ENCODE data around the gene MCUR1. TPM values are rescaled to one million over a fixed set of nuclear protein-coding genes. Genes with fewer than 3 reads are reported as not detected.

The MCUR1 gene
- total RNA-seq, 1 experiment from 2014 or later: 35.4 TPM

DNA sequence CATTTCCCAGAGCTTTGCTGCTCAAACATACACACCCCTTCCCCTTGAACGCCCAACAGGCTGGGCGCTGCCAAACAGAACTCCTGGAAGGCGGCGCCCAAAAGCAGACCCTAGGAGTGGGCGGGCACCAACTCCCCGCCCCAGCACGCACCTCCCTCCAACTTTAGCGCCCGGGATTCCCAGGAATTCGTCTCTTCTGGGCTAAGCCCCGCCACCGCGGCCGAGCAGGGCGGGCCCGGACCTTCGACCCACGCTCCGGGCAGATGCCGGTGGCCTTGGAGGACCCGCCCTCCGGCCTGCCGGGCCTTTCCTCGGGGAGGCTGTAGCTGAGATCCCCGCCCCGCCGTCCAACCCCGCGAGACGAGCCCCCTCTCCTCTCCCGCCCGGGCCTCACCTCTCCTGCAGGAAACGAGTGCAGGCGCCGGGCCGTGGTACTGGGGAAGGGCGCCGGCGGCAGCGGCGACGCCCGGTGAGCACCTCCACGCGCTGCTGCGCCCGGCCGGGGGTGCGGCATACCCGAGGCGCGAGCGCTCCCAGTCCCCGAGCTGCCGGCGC lies 659 bp downstream of the MCUR1 start:
- H3K4me1 Mint-ChIP-seq: peaks cover 32 to 34% of the 10 kb centered on the region in 2 experiments
- peaks cover 0 to 7% (median 6%) of the 10 kb centered on the region in 3 experiments; a peak in 2 of 7 replicates for H3K36me3 Mint-ChIP-seq (ENCODE audit: insufficient read depth in 1 of 3, low read depth in 3 of 3)
- WGBS (ENCODE audit: extremely low coverage, insufficient read length, low lambda C conversion rate): no CpG with 5 or more reads among the region's 56 CpGs

More for the DNA sequence above, 659 bp downstream of the MCUR1 start:
- no peaks in the 10 kb centered on the region for H4K20me1 ChIP-seq (ENCODE audit: control insufficient read depth, insufficient read depth, insufficient read length)
- H4K8ac ChIP-seq (replicated peaks; ENCODE audit: insufficient read length, low read depth, low read length): no peak overlapping the region
- H3K56ac ChIP-seq (ENCODE audit: insufficient read length, low read depth, low read length): no peak overlapping the region
- H2AK5ac ChIP-seq (ENCODE audit: insufficient read length, low read length): no peak overlapping the region
- H3K27me3 Mint-ChIP-seq (ENCODE audit: low read depth): peaks cover 2% of the 10 kb centered on the region; the same call in 1 of the 2 replicates
- peak overlapping the region; percentile 86 for H3K4me2 ChIP-seq (ENCODE audit: insufficient read depth, insufficient read length, low read length)
- H3K4ac ChIP-seq (ENCODE audit: low read depth, low read length): no peak overlapping the region
- H3K23ac ChIP-seq (ENCODE audit: insufficient read length, low read depth, low read length): no peak overlapping the region
- peaks cover 2% of the 10 kb centered on the region; the same call in 1 of the 2 replicates for H3K4me1 ChIP-seq (ENCODE audit: insufficient read depth, low read length)
- H3K79me2 ChIP-seq (ENCODE audit: insufficient read depth, low read length): peaks cover 15% of the 10 kb centered on the region; the same call in 1 of the 2 replicates
- no peak overlapping the region for H2BK12ac ChIP-seq (ENCODE audit: insufficient read length, low read depth, low read length)
- no peak overlapping the region for H3T11ph ChIP-seq (ENCODE audit: low read length)
- peak overlapping the region; percentile 75 to 89 (median 86); a peak in 4 of 7 replicates for H3K27ac Mint-ChIP-seq
- no peaks in the 10 kb centered on the region for H3K9me3 ChIP-seq (ENCODE audit: control insufficient read depth, low read depth, low read length)
- peak overlapping the region; percentile 84 to 90 for H3K4me3 Mint-ChIP-seq
- H3K9ac ChIP-seq (ENCODE audit: extremely low read depth, insufficient read length, low read length): peak overlapping the region; percentile 31
- no peak overlapping the region for H4K91ac ChIP-seq (ENCODE audit: insufficient read length, low read depth, low read length)
- H2BK120ac ChIP-seq (ENCODE audit: low read depth, low read length, poor library complexity, severe bottlenecking): no peak overlapping the region
- DNase-seq: peak; percentile 87
- H2BK20ac ChIP-seq (ENCODE audit: low read depth, low read length, poor library complexity, severe bottlenecking): no peak overlapping the region
- H2AFZ ChIP-seq (ENCODE audit: low read length): no peak overlapping the region
- TF ChIP-seq, protein P1, sequence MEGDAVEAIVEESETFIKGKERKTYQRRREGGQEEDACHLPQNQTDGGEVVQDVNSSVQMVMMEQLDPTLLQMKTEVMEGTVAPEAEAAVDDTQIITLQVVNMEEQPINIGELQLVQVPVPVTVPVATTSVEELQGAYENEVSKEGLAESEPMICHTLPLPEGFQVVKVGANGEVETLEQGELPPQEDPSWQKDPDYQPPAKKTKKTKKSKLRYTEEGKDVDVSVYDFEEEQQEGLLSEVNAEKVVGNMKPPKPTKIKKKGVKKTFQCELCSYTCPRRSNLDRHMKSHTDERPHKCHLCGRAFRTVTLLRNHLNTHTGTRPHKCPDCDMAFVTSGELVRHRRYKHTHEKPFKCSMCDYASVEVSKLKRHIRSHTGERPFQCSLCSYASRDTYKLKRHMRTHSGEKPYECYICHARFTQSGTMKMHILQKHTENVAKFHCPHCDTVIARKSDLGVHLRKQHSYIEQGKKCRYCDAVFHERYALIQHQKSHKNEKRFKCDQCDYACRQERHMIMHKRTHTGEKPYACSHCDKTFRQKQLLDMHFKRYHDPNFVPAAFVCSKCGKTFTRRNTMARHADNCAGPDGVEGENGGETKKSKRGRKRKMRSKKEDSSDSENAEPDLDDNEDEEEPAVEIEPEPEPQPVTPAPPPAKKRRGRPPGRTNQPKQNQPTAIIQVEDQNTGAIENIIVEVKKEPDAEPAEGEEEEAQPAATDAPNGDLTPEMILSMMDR (conservative IDR thresholded peaks at IDR 0.05): no peak
- no peak overlapping the region for H2BK5ac ChIP-seq (ENCODE audit: insufficient read length, low read length)
- H3K79me1 ChIP-seq (ENCODE audit: insufficient read depth, low read depth, low read length, poor library complexity, severe bottlenecking): no peaks in the 10 kb centered on the region
- no peak overlapping the region for H4K5ac ChIP-seq (ENCODE audit: insufficient read length, low read depth, low read length)
- no peak overlapping the region for H3K27ac ChIP-seq (ENCODE audit: insufficient read length, low read depth, low read length)
- no peaks in the 10 kb centered on the region for H3K27me3 ChIP-seq (ENCODE audit: insufficient read depth, low read length)
- H3K18ac ChIP-seq (ENCODE audit: insufficient read length, low read depth, low read length): peak overlapping the region; percentile 27
- no peaks in the 10 kb centered on the region for H3K9me3 Mint-ChIP-seq
- peaks cover 3% of the 10 kb centered on the region for H3K23me2 ChIP-seq (ENCODE audit: insufficient read length, low read depth, low read length, poor library complexity, severe bottlenecking)
- H2BK15ac ChIP-seq (ENCODE audit: low read depth, low read length): no peak overlapping the region
- no peak overlapping the region for H3K14ac ChIP-seq (ENCODE audit: insufficient read depth, low read length)
